ENCODE data around the gene GPAM. TPM values are rescaled to one million over a fixed set of nuclear protein-coding genes. Genes with fewer than 3 reads are reported as not detected.

The GPAM gene
- total RNA-seq, 4 donors from 2014 or later, result 4.5 to 7.2 (median 6.5) TPM

- Histone ChIP-seq H3K27me3 (no peaks in the 10 kb centered on the region), H3K4me3 (no peak overlapping the region), H3K4me1 (no peaks in the 10 kb centered on the region), H3K27ac (replicated peaks in 1 of 4) (no peak overlapping the region), H3K9me3 (no peaks in the 10 kb centered on the region), H3K36me3 (peaks cover 46 to 99% (median 81%) of the 10 kb centered on the region in 4 donors)
- no peak for DNase-seq (ENCODE audit: extremely low spot score)
- TF ChIP-seq, protein P1, sequence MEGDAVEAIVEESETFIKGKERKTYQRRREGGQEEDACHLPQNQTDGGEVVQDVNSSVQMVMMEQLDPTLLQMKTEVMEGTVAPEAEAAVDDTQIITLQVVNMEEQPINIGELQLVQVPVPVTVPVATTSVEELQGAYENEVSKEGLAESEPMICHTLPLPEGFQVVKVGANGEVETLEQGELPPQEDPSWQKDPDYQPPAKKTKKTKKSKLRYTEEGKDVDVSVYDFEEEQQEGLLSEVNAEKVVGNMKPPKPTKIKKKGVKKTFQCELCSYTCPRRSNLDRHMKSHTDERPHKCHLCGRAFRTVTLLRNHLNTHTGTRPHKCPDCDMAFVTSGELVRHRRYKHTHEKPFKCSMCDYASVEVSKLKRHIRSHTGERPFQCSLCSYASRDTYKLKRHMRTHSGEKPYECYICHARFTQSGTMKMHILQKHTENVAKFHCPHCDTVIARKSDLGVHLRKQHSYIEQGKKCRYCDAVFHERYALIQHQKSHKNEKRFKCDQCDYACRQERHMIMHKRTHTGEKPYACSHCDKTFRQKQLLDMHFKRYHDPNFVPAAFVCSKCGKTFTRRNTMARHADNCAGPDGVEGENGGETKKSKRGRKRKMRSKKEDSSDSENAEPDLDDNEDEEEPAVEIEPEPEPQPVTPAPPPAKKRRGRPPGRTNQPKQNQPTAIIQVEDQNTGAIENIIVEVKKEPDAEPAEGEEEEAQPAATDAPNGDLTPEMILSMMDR (IDR thresholded peaks at IDR 0.05), result no peak
- TF ChIP-seq POLR2A (IDR thresholded peaks at IDR 0.05; ENCODE audit: low read depth), result no peak
- TF ChIP-seq EP300 (IDR thresholded peaks at IDR 0.05), result no peak
- WGBS, result 94% methylated on average over 8 of the region's 8 CpGs
- intact Hi-C loops (cut with DNase I), result no loop called here
Observed at GRCh38 chr10:112159469-112159868, 24.1 kb downstream of the GPAM start.

- DNase-seq (ENCODE audit: extremely low spot score), result no peak
- no peaks in the 10 kb centered on the region for H3K27me3 ChIP-seq
- H3K4me3 ChIP-seq, result no peak overlapping the region
- WGBS, result 95% methylated on average over 4 of the region's 4 CpGs
- TF ChIP-seq, protein P1 (IDR thresholded peaks at IDR 0.05), result no peak
- TF ChIP-seq EP300 (IDR thresholded peaks at IDR 0.05) (no peak), POLR2A (IDR thresholded peaks at IDR 0.05; ENCODE audit: low read depth) (no peak), POLR2AphosphoS5 (IDR thresholded peaks at IDR 0.05) (no peak)
- peaks cover 8 to 85% (median 62%) of the 10 kb centered on the region in 4 donors for H3K36me3 ChIP-seq
- no peaks in the 10 kb centered on the region for H3K9me3 ChIP-seq
- intact Hi-C loops (cut with DNase I), result no loop called here
- no peak overlapping the region for H3K27ac ChIP-seq (replicated peaks in 1 of 4)
- H3K4me1 ChIP-seq, result no peaks in the 10 kb centered on the region
Observed at GRCh38 chr10:112151524-112152039, 32.0 kb downstream of the GPAM start.

GRCh38 chr10:112148331-112148730 lies 35.2 kb downstream of the GPAM start:
- Histone ChIP-seq H3K4me3 (no peak overlapping the region), H3K36me3 (peaks cover 3 to 53% (median 32%) of the 10 kb centered on the region in 4 donors), H3K4me1 (no peaks in the 10 kb centered on the region), H3K9me3 (no peaks in the 10 kb centered on the region), H3K27me3 (no peaks in the 10 kb centered on the region), H3K27ac (replicated peaks in 1 of 4) (no peak overlapping the region)
- intact Hi-C loops (cut with DNase I), result no loop called here
- DNase-seq (ENCODE audit: extremely low spot score), result no peak
- WGBS, result 93% methylated on average over 3 of the region's 3 CpGs
- no peak for TF ChIP-seq EP300 (IDR thresholded peaks at IDR 0.05)
- TF ChIP-seq POLR2AphosphoS5 (IDR thresholded peaks at IDR 0.05), result no peak
- TF ChIP-seq, protein P1 (IDR thresholded peaks at IDR 0.05), result no peak
- TF ChIP-seq POLR2A (IDR thresholded peaks at IDR 0.05; ENCODE audit: low read depth), result no peak

- DNase-seq (ENCODE audit: extremely low spot score), result peak; percentile 57
- Histone ChIP-seq H3K4me3 (no peak overlapping the region), H3K36me3 (peaks cover 0 to 39% (median 30%) of the 10 kb centered on the region in 4 donors), H3K27me3 (no peaks in the 10 kb centered on the region), H3K4me1 (no peaks in the 10 kb centered on the region), H3K9me3 (no peaks in the 10 kb centered on the region), H3K27ac (replicated peaks in 1 of 4) (no peak overlapping the region)
- intact Hi-C loops (cut with DNase I), result no loop called here
- no peak for TF ChIP-seq POLR2AphosphoS5 (IDR thresholded peaks at IDR 0.05)
- TF ChIP-seq, protein P1 (IDR thresholded peaks at IDR 0.05), result no peak
- TF ChIP-seq POLR2A (IDR thresholded peaks at IDR 0.05; ENCODE audit: low read depth), result no peak
- no peak for TF ChIP-seq EP300 (IDR thresholded peaks at IDR 0.05)
- 97% methylated on average over 6 of the region's 6 CpGs for WGBS
Observed at GRCh38 chr10:112146799-112147198, 36.8 kb downstream of the GPAM start.

DNA sequence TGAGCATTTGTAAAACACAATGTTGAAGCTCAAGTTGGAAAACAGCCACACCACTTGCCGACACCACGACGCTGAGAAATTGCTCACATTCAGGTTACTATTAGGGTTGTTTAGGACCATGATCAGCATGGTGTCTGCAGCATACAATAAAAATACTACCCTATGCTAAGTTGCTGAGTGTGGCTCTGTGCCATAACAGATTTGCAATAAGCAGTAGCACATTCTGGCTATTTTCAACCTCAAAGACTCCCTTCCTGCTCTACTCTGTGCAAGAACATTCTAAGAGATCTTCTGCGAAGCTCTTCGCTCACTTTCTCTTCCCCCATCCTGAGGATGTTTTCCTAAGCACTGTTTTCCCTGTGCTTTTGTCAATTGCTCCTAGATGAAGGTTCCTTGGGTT lies 38.3 kb downstream of the GPAM start:
- Histone ChIP-seq H3K36me3 (peaks cover 0 to 25% (median 17%) of the 10 kb centered on the region in 4 donors), H3K27me3 (no peaks in the 10 kb centered on the region), H3K27ac (replicated peaks in 1 of 4) (no peak overlapping the region), H3K9me3 (no peaks in the 10 kb centered on the region), H3K4me1 (no peaks in the 10 kb centered on the region), H3K4me3 (no peak overlapping the region)
- intact Hi-C loops (cut with DNase I), result no loop called here
- DNase-seq (ENCODE audit: extremely low spot score), result peak; percentile 34
- 96% methylated on average over 5 of the region's 5 CpGs for WGBS
- TF ChIP-seq EP300 (IDR thresholded peaks at IDR 0.05), result no peak
- no peak for TF ChIP-seq POLR2AphosphoS5 (IDR thresholded peaks at IDR 0.05)
- TF ChIP-seq, protein P1 (IDR thresholded peaks at IDR 0.05), result no peak
- TF ChIP-seq POLR2A (IDR thresholded peaks at IDR 0.05; ENCODE audit: low read depth), result no peak
